Thoracic aorta (tissue), 2 donors: ENCODE data around the gene DENND6B. TPM values are rescaled to one million over a fixed set of nuclear protein-coding genes. Genes with fewer than 3 reads are reported as not detected.

Experiments
- ATAC-seq: fragments of 150-250 bp; one replicate; pipeline ENCODE4 v1.8.0; 2017; ENCODE audit warnings: low read depth; ENCODE audit not compliant: insufficient number of reproducible peaks, low FRiP score
- DNase-seq: peaks from one replicate; pipeline ENCODE4 v3.0.0-alpha.2; 2020; ENCODE audit warnings: low spot score
- H3K27ac ChIP-seq, 2 donors: fragments of 200-600 bp; sonication (generic); 1 replicate in 1 of 2; 2 replicates in 1 of 2; pipeline ENCODE4 v1.5.1; 2016; ENCODE audit warnings: mild to moderate bottlenecking in 2 of 2, moderate library complexity in 2 of 2
- H3K27me3 ChIP-seq: fragments of 200-600 bp; sonication (generic); replicated peaks from 2 replicates; pipeline ENCODE4 v1.6.0; 2016; ENCODE audit warnings: mild to moderate bottlenecking; ENCODE audit not compliant: insufficient read depth
- H3K36me3 ChIP-seq: fragments of 200-600 bp; sonication (generic); one replicate; pipeline ENCODE4 v1.5.1; 2016
- H3K4me1 ChIP-seq, 2 donors: fragments of 200-600 bp; sonication (generic); 1 replicate in 1 of 2; 2 replicates in 1 of 2; pipeline versions ENCODE4 v1.5.1 to v1.6.0; 2016; ENCODE audit warnings: low read depth in 2 of 2, mild to moderate bottlenecking in 1 of 2; ENCODE audit not compliant: control insufficient read depth in 1 of 2
- H3K4me3 ChIP-seq: fragments of 200-600 bp; sonication (generic); 2 replicates; pipeline ENCODE4 v1.5.1; 2016; ENCODE audit warnings: mild to moderate bottlenecking
- H3K9me3 ChIP-seq: fragments of 200-600 bp; sonication (generic); 2 replicates; pipeline ENCODE4 v1.5.1; 2016
- total RNA-seq, 2 donors: library from RNA; depleted of rRNA; stranded (reverse); fragments of >200 nt; gene quantifications; one replicate each; pipeline versions ENCODE4 v1.1.0 to v1.2.3, GENCODE V29; 2016
- TF ChIP-seq, protein P1 (sequence below): fragments of 200-600 bp; sonication (generic); IDR thresholded peaks from one replicate; pipeline ENCODE4 v1.5.1; 2019; ENCODE audit warnings: antibody characterized with exemption

DENND6B gene
- total RNA-seq, 2 donors from 2014 or later, result 4.2 to 6.0 TPM

DNA sequence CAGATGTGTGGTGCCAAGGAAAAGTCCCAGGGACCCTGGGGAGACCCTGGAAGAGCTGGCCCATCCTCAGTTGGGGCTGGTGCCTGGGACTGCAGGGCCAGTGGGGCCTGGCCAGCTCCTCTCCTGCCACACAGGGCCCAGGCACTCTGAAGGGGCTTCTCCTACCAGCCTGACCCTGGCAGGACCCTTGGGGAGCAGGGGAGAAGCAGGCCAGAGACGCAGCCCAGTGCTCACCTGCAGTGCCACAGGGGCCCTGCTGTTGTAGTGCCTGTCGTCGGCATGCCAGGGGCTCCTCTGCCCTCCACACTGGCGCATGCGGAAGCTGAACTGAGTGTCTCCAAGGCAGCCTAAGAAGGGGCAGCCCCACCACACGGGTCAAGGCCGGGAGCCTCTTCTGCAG is 9.1 kb downstream of the DENND6B start:
- no peak for ATAC-seq
- no peaks in the 10 kb centered on the region for H3K36me3 ChIP-seq
- TF ChIP-seq, protein P1, sequence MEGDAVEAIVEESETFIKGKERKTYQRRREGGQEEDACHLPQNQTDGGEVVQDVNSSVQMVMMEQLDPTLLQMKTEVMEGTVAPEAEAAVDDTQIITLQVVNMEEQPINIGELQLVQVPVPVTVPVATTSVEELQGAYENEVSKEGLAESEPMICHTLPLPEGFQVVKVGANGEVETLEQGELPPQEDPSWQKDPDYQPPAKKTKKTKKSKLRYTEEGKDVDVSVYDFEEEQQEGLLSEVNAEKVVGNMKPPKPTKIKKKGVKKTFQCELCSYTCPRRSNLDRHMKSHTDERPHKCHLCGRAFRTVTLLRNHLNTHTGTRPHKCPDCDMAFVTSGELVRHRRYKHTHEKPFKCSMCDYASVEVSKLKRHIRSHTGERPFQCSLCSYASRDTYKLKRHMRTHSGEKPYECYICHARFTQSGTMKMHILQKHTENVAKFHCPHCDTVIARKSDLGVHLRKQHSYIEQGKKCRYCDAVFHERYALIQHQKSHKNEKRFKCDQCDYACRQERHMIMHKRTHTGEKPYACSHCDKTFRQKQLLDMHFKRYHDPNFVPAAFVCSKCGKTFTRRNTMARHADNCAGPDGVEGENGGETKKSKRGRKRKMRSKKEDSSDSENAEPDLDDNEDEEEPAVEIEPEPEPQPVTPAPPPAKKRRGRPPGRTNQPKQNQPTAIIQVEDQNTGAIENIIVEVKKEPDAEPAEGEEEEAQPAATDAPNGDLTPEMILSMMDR, result no peak
- no peak for DNase-seq
- H3K4me3 ChIP-seq, result no peak overlapping the region
- no peaks in the 10 kb centered on the region for H3K4me1 ChIP-seq
- H3K27me3 ChIP-seq, result no peaks in the 10 kb centered on the region
- no peaks in the 10 kb centered on the region for H3K9me3 ChIP-seq
- H3K27ac ChIP-seq, result no peak overlapping the region

DNA sequence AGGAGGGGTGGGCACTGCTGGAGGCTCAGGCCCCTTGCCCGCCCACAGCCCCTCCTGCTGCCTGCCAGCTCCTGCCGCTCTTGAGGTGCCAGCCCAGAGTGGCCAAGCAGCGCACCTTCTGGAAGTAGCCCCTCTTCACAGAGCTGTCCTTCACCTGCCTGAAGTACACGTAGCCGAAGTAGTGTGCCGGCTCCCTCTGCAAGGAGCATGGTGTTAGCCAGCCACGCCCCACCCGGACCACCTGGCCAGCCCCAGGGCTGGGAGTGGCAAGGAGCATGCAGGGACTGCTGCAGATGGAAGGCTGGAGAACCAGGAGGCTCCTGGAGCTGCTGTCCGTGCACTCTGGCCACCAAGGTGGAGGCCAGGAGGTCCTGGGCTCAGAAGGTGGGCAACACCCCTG is 9.6 kb downstream of the DENND6B start:
- DNase-seq, result no peak
- ATAC-seq, result no peak
- Histone ChIP-seq H3K4me3 (no peak overlapping the region), H3K27me3 (no peaks in the 10 kb centered on the region), H3K4me1 (no peaks in the 10 kb centered on the region), H3K27ac (no peak overlapping the region), H3K36me3 (no peaks in the 10 kb centered on the region), H3K9me3 (no peaks in the 10 kb centered on the region)
- TF ChIP-seq, protein P1, result no peak

- Histone ChIP-seq H3K4me1 (no peaks in the 10 kb centered on the region), H3K36me3 (no peaks in the 10 kb centered on the region), H3K27me3 (no peaks in the 10 kb centered on the region), H3K27ac (no peak overlapping the region), H3K9me3 (no peaks in the 10 kb centered on the region), H3K4me3 (no peak overlapping the region)
- DNase-seq (no peak), ATAC-seq (no peak)
- TF ChIP-seq, protein P1, result no peak
Observed at GRCh38 chr22:50316114-50317065, 10.4 kb downstream of the DENND6B start.

DNA sequence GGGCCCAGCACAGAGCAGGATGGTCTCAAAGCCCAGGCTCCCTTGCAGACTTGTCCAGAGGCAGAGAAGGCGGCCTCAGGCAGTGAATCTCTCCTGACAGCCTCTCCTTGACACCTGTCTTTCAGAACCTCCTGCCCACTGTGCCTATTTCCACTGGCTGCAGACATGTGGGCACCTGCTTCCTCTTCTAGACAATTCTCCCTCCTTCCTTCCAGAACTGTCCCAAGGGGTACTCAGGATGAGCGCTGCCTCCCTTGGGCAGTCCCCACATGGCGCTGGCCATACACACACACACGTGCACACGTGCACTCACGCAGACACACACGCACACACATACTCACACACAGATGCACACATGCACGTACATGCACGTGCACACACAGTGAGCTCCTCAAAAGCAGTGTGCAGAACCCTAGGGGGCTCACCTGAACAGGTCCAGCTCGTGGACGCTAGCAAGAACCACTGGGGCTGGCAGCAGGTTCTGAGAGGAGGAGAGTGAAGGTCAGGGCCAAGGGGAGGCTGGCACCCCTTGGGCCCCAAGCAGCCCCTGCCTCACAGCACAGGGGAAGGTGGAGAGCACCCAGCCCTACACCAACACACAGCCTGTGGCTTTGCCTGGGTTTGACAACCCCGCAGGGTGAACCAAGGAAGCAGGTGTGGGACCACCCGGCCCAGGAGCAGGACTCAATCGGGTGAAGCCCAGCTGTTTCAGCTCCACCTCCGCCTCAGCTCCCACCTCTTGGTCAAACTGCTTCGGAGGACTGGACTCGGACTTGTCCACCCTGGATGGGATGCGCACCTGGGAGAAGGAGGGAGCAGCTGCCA is 11.3 kb downstream of the DENND6B start:
- H3K4me3 ChIP-seq, result no peak overlapping the region
- H3K27me3 ChIP-seq, result no peaks in the 10 kb centered on the region
- TF ChIP-seq, protein P1, result no peak
- no peaks in the 10 kb centered on the region for H3K4me1 ChIP-seq
- H3K9me3 ChIP-seq, result no peaks in the 10 kb centered on the region
- DNase-seq (no peak), ATAC-seq (no peak)
- no peaks in the 10 kb centered on the region for H3K36me3 ChIP-seq
- no peak overlapping the region for H3K27ac ChIP-seq
